Osteoblast (primary cell): Measurements from ENCODE around the gene ZSCAN30. TPM values are rescaled to one million over a fixed set of nuclear protein-coding genes. Genes with fewer than 3 reads are reported as not detected.
A peak's percentile ranks its signal among the peaks of the same experiment; 100 is the strongest.

Experiments
- DNase-seq: peaks from one replicate; pipeline ENCODE4 v3.0.0; 2011; ENCODE audit warnings: low spot score, mixed read lengths; ENCODE audit not compliant: insufficient read length; ENCODE audit errors: missing footprints
- H2AFZ ChIP-seq: 2 replicates; pipeline ENCODE4 v1.6.0; 2011; ENCODE audit warnings: mild to moderate bottlenecking, low read length
- H3K27ac ChIP-seq: 2 replicates; pipeline ENCODE4 v1.5.1; 2011; ENCODE audit warnings: mild to moderate bottlenecking, low read depth, low read length, moderate library complexity
- H3K27me3 ChIP-seq: 2 replicates; pipeline ENCODE4 v1.6.0; 2012; ENCODE audit warnings: mild to moderate bottlenecking, control low read depth, inconsistent platforms, low read length, moderate library complexity; ENCODE audit not compliant: insufficient read depth
- H3K36me3 ChIP-seq: 2 replicates; pipeline ENCODE4 v1.5.1; 2011; ENCODE audit warnings: mild to moderate bottlenecking, low read length, control low read depth, moderate library complexity; ENCODE audit not compliant: insufficient read depth
- H3K4me1 ChIP-seq: 2 replicates; pipeline ENCODE4 v1.5.1; 2011; ENCODE audit warnings: mild to moderate bottlenecking, low read length, control low read depth, moderate library complexity; ENCODE audit not compliant: insufficient read depth
- H3K4me2 ChIP-seq: 2 replicates; pipeline ENCODE4 v1.6.0; 2011; ENCODE audit warnings: mild to moderate bottlenecking, low read length; ENCODE audit not compliant: insufficient read depth
- H3K4me3 ChIP-seq: fragments of 200-600 bp; sonication (generic); 3 replicates; pipeline ENCODE4 v1.5.1; 2012; ENCODE audit warnings: mild to moderate bottlenecking, low read length, inconsistent platforms; ENCODE audit not compliant: insufficient read depth
- H3K79me2 ChIP-seq: 2 replicates; pipeline ENCODE4 v1.6.0; 2012; ENCODE audit warnings: mild to moderate bottlenecking, low read length, control low read depth, inconsistent platforms; ENCODE audit not compliant: insufficient read depth
- H3K9me3 ChIP-seq: 2 replicates; pipeline ENCODE4 v1.5.1; 2011; ENCODE audit warnings: low read depth, low read length, control low read depth
- H4K20me1 ChIP-seq: 2 replicates; pipeline ENCODE4 v1.6.0; 2012; ENCODE audit warnings: mild to moderate bottlenecking, low read length, control low read depth; ENCODE audit not compliant: insufficient read depth
- total RNA-seq: library from RNA; depleted of rRNA; stranded (reverse); fragments of >200 nt; gene quantifications from 2 replicates; pipeline ENCODE4 v1.2.3, GENCODE V29; 2012
- TF ChIP-seq, protein P1 (sequence below): IDR thresholded peaks from 2 replicates; pipeline ENCODE4 v1.5.1; 2011; ENCODE audit warnings: mild to moderate bottlenecking, low read depth, low read length, moderate library complexity; ENCODE audit errors: extremely low read depth

The ZSCAN30 gene
- 16.6 and 17.7 TPM in 2 replicates for total RNA-seq

DNA sequence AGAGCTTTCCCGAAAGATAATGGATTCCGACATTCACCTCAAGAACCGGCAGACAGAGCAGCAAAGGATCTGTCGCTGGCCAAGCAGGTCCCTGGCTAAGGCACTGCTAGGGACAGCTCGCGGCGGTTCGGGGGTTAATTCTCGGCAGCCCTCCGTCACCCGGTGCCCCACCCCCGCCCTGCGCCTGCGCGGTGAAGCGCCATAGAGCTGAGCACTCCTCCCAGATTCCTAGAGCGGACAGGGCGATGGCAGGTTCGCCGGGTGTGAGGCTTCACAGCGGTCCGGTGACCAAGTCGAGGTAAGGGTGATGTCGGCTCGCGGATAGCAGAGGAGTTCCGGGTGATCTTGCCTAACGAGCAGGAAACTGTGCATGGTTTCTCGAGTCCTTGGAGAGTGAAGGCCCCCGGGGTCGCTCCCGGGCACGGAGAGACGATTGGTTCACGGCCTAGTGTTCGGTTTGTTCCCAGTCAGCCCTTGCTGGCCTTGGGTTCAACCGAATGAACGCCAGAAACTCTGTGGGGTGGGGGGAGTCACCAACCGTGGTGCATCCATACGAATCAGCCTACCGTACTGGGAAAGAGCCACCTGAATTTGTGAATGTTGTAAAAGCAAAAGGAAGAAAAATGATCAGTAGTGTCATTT is at the start of gene ZSCAN30:
ZSCAN30 (minus strand) TSS at position 136 of the 642 bp plus-strand sequence. CDS start 25,877 bp downstream, outside the sequence.
- Histone ChIP-seq H3K9me3 (no peaks in the 10 kb centered on the region), H2AFZ (peak within 1 kb of the TSS; percentile 85), H4K20me1 (no peaks in the 10 kb centered on the region), H3K4me1 (peaks cover 6% of the 10 kb centered on the region), H3K4me2 (peak within 1 kb of the TSS; percentile 98), H3K27me3 (no peaks in the 10 kb centered on the region), H3K79me2 (peaks cover 91% of the 10 kb centered on the region), H3K27ac (peak within 1 kb of the TSS; percentile 67), H3K36me3 (peaks cover 19% of the 10 kb centered on the region), H3K4me3 (peak within 1 kb of the TSS; percentile 76)
- peak; percentile 95 for DNase-seq
- TF ChIP-seq, protein P1, sequence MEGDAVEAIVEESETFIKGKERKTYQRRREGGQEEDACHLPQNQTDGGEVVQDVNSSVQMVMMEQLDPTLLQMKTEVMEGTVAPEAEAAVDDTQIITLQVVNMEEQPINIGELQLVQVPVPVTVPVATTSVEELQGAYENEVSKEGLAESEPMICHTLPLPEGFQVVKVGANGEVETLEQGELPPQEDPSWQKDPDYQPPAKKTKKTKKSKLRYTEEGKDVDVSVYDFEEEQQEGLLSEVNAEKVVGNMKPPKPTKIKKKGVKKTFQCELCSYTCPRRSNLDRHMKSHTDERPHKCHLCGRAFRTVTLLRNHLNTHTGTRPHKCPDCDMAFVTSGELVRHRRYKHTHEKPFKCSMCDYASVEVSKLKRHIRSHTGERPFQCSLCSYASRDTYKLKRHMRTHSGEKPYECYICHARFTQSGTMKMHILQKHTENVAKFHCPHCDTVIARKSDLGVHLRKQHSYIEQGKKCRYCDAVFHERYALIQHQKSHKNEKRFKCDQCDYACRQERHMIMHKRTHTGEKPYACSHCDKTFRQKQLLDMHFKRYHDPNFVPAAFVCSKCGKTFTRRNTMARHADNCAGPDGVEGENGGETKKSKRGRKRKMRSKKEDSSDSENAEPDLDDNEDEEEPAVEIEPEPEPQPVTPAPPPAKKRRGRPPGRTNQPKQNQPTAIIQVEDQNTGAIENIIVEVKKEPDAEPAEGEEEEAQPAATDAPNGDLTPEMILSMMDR: no peak

DNA sequence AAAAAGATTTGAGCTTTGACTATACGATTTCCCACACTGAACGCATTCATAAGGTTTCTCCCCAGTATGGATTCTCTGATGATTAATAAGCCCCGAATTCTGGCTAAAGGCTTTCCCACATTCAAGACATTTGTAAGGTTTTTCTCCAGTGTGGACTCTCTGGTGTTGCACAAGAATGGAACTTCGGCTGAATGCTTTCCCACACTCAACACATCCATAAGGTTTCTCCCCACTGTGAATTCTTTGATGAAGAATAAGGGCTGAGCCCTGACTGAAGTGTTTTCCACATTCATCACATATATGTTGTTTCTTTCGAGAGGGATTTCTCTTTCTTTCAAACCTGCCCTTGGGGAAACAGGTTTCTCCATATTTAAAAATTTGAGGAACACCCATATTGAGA is 47.3 kb upstream of the ZSCAN30 start:
- H3K79me2 ChIP-seq: peaks cover 52% of the 10 kb centered on the region
- peaks cover 78% of the 10 kb centered on the region for H3K36me3 ChIP-seq

DNA sequence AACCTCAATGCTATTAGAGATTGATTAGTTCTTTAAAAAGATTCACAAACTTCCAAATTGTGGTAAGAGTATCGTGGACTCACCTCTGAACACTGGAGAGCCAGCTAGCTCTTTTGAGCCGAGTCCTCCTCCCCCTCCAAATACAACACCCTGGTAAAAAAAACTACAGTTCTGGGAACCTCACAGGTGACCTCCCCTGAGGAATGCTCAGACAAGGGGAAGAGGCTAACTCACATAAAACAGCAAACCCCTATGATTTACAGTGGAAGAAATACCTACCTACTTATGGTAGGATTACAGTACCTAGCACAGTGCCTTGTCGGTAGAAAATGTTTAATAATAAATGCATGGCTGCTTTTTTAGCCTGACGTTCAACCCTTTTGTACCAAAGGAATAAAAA is 45.8 kb upstream of the ZSCAN30 start:
- no peak for DNase-seq
- TF ChIP-seq, protein P1: no peak
- Histone ChIP-seq H3K27me3 (no peaks in the 10 kb centered on the region), H2AFZ (no peak overlapping the region), H3K79me2 (peaks cover 38% of the 10 kb centered on the region), H3K4me2 (no peak overlapping the region), H3K4me3 (no peak overlapping the region), H4K20me1 (peaks cover 31% of the 10 kb centered on the region), H3K27ac (peak overlapping the region; percentile 15), H3K4me1 (peaks cover 2% of the 10 kb centered on the region), H3K36me3 (peaks cover 86% of the 10 kb centered on the region), H3K9me3 (no peaks in the 10 kb centered on the region)

More for the DNA sequence above, 47.3 kb upstream of the ZSCAN30 start:
- Histone ChIP-seq H3K9me3 (no peaks in the 10 kb centered on the region), H3K4me3 (no peak overlapping the region), H4K20me1 (peaks cover 45% of the 10 kb centered on the region), H3K27me3 (no peaks in the 10 kb centered on the region), H3K4me2 (no peak overlapping the region), H3K4me1 (peaks cover 2% of the 10 kb centered on the region), H3K27ac (no peak overlapping the region), H2AFZ (no peak overlapping the region)
- no peak for DNase-seq
- TF ChIP-seq, protein P1: no peak

DNA sequence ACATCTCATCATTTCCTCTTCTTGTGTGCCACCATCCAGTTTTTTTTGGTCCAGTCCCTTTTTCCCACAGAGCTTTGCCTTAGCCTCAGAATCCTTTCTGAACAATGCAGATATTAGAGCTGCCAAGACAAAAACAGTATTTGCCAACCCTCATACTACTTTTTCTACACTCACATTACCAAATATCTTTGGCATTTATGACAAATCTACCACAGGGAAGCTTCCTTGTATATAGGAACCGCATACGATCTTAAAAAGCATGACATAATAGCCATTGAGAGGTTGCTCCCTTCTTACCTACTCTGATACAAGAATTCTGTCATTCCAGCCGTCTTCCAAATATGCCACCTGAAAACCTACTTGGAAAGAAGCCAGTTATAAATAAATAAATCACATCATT is 44.8 kb upstream of the ZSCAN30 start:
- Histone ChIP-seq H3K36me3 (peaks cover 77% of the 10 kb centered on the region), H3K27ac (peak overlapping the region; percentile 49), H3K4me1 (peaks cover 2% of the 10 kb centered on the region), H3K9me3 (no peaks in the 10 kb centered on the region), H2AFZ (no peak overlapping the region), H3K27me3 (no peaks in the 10 kb centered on the region), H4K20me1 (peaks cover 21% of the 10 kb centered on the region), H3K79me2 (peaks cover 28% of the 10 kb centered on the region), H3K4me2 (no peak overlapping the region), H3K4me3 (no peak overlapping the region)
- no peak for DNase-seq
- TF ChIP-seq, protein P1: no peak
